A549 treated with AZD2906 at 1 μM for 4 hours (cell line): Measurements from ENCODE around the gene CSKMT. TPM values are rescaled to one million over a fixed set of nuclear protein-coding genes. Genes with fewer than 3 reads are reported as not detected.

Experiments used
- total RNA-seq: library from RNA; stranded (reverse); fragments of 200-300 nt; extraction: Qiagen RNA extraction; gene quantifications from 5 replicates; pipeline ENCODE4 v1.2.3, GENCODE V29; 2022

CSKMT gene, protein sequence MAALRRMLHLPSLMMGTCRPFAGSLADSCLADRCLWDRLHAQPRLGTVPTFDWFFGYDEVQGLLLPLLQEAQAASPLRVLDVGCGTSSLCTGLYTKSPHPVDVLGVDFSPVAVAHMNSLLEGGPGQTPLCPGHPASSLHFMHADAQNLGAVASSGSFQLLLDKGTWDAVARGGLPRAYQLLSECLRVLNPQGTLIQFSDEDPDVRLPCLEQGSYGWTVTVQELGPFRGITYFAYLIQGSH
- 6.9 to 15.1 TPM (median 13.5 TPM) in 5 replicates for total RNA-seq

DNA sequence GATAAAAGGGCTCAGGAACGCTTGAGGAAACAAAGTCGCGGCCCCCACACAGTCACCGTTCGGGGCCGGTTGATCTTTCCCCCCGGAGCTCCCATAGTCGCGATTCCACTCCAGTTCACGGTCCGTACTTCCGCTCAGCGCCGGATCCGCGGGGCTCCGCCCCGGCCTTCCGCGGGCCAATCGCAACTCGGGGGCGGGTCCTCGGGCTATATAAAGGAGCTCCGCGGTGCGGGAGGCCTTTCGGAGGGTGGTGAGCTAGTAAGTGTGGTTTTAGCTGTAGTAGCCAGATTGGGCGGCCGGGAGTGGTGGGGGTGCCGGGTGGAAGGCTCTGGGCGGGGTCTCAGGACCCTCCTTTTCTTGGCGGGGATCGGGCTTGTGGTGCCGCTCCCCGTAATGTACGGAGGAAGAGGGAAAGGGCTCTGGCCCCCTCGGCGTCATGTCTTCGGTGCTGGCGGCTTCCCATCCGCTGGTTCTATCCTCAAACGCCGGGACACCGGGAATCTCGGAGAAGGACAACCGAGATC is at the start of gene CSKMT, which contains the start of gene C11orf98:
Gene CSKMT, plus strand, starts transcription at position 238 of the 524 bp plus-strand sequence. CDS start 568 bp downstream, outside the sequence.
Gene C11orf98, minus strand, starts transcription at position 136 of the 524 bp plus-strand sequence. Its CDS starts 41 bp downstream, at position 95.

DNA sequence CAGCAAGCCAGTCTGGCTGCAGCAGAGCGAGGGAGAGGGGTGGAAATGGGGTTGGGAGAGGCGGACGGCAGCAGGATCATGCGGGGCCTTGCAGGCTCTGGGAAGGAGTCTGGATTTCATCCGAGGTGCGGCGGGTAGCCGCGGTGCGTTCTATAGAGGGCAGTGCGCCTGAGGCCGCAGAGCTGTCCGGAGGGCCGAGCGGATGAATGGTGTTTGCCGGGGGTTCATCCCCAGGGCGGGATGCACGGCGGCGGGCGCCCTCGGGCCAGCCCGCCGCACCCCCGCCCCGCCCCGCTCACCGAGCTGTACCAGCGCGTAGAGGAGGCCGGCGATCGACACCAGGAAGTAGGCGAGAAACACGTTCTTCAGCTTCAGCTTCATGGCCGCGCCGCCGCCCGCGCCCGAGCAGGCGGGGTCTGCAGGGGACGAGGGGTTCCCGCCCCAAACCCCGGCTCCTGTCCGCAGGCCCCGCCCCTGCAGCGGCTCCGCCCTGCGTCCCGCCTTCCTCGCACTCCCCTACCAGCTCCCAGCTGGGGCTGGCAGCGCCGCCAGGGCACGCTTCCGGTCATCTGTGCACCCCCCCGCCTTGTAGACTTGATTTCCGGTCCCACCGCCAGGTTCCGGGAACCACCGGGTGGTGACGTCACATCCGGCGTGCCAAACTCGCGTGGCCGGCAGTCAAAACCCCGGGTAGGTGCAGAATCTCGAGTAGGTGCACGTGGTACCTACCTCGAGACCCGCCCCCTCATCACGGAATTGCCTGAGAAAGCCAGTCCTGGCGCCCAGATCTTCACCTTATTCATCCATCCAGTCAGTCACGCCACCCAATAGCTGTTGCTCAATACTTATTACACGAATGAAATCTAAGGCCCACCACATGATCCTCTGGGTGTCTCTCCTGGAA is 43.3 kb upstream of the CSKMT start, which contains the start of gene B3GAT3:
Gene B3GAT3, minus strand, starts transcription at position 420 of the 904 bp plus-strand sequence. Its CDS starts 39 bp downstream, at position 381.

DNA sequence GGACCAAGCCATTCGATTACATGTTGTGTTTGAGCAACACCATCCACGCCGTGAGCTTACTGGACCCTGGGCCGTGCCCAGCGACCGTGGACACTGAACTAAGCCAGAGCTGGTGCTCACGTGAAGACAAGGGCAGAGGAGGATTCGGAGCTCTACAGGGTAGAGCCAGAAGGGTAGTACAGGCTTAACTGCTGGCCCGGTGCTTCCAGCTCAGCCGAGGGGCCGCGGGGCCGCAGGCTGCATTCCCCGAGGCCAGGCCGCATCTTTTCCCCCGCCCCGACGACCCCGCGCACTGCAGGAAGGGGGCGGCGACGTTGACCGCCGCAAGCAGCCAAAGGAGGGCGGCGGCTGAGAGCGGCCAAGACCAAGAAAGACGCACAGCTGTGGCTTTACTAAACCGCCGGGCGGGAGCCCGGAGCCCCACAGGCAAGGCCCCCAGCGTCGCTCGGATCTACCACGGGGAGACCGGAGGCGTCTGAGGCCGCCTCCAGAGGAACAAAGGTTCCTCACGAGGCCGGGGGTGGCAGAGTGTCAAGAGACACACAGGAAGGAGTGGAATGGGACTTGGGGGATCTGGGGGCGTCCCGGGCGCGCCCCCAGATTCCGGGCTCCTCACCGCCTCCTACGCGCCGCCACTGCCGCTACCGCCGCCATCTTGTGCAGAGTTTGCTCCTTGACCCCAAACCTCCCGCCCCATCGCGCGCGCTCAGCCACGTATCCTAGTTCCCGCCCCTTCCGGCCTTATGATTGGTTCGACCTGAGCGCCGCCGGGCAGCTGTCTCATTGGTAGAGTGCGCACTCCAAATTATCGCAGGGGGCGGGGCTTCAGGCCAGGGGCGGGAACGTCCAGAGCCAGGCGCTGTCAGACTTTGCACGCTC is 18.9 kb upstream of the CSKMT start, which contains the start of gene GANAB:
Gene GANAB, minus strand, starts transcription at position 668 of the 879 bp plus-strand sequence. Its CDS starts 14 bp downstream, at position 654.

DNA sequence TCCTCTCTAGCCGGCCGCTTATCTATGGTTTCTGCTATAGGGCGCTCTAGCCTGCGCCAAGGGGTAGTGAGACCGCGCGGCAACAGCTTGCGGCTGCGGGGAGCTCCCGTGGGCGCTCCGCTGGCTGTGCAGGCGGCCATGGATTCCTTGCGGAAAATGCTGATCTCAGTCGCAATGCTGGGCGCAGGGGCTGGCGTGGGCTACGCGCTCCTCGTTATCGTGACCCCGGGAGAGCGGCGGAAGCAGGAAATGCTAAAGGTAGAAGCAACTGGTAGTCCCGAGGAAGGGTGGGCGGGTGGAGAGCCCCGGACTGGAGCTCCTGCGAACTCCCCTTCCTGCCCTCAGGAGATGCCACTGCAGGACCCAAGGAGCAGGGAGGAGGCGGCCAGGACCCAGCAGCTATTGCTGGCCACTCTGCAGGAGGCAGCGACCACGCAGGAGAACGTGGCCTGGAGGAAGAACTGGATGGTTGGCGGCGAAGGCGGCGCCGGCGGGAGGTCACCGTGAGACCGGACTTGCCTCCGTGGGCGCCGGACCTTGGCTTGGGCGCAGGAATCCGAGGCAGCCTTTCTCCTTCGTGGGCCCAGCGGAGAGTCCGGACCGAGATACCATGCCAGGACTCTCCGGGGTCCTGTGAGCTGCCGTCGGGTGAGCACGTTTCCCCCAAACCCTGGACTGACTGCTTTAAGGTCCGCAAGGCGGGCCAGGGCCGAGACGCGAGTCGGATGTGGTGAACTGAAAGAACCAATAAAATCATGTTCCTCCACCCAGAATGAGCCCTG is 6.7 kb downstream of the CSKMT start, which contains the start of the genes LBHD1 and UQCC3:
Gene LBHD1, minus strand, starts transcription at position 660 of the 782 bp plus-strand sequence. CDS start 2,236 bp downstream, outside the sequence.
Gene UQCC3, plus strand, starts transcription at position 66 of the 782 bp plus-strand sequence. Its CDS starts 73 bp downstream, at position 139.

DNA sequence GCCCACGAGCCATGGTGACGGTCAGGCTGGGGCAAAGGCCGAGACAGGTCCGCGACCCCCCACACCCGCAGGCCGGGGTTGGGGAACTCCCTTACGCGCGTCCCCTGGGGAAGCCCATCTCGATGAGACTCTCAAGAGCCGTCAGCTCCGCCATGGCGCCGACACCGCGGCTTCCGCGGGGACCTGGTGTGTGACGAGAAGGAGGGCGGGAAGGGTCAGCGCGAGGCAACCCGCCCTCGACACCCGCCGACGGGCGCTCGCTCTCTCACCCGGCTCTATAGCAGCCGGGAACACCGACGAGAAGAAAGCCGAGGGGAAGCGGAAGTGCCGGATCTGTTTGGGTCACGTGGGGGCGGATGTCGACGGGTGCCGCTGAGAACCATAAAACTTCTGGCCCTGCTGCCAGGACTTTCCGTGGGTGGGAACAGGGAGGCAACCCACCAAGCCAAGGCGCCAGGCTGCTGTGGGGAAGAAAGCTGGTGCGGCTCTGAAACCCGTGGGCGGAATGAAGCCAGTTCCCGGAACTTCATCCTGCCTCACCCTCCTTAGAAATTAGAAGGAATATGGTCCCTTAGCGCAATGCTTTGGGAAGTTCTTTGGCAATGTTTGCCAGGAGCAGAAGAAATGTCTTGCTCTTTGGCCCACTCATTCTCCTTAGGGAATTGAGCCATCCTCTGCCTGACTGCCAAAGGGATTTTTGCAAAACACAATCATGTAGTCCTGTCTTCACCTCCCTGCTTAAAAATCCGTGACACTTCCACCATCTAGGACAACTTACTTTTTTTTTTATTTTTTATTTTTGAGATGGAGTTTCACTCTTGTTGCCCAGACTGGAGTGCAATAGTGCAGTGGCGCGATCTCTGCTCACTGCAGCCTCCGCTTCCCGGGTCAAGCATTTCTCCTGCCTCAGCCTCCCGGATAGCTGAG is 13.9 kb downstream of the CSKMT start, which contains the start of gene UBXN1:
Gene UBXN1, minus strand, starts transcription at position 304 of the 927 bp plus-strand sequence. Its CDS starts 150 bp downstream, at position 154.

DNA sequence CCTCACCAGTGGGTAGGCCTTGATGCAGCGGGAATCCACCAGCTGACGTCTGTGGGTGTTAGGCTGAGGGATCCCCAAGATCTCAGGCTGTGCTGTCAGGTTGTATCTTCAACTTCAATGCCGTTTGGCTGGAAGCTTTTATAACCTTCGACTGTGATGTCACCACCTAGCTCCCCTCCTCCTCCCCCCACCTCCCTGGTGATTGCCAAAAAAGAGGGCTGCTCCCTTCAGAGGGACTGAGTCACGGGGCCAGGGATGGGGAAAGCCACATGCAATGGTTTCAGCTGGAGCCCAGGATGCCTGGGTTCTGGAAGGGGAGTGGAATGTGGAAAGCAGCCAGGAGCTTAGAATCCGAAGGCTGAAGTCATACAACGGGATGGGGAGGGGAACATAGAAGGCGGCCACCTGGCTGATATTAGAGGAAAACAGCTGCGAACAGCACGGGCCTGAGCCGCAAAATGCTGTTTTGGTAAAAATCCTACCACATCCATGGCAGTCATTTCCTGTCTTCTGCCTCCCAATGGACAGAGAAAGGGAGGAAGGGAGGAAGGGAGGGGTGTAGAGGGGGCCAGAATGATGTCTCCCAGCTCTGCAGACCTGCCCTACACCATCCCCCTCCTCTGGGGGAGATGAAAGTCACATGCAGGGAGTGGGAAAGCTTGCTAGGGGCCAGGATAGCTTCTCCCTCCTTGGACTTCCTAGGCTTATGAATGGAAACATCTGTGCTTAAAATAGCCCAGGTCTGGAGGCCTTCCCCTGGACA is 24.5 kb downstream of the CSKMT start, which contains the start of gene LRRN4CL:
Gene LRRN4CL, minus strand, starts transcription at position 110 of the 763 bp plus-strand sequence. CDS start 1,022 bp downstream, outside the sequence.

DNA sequence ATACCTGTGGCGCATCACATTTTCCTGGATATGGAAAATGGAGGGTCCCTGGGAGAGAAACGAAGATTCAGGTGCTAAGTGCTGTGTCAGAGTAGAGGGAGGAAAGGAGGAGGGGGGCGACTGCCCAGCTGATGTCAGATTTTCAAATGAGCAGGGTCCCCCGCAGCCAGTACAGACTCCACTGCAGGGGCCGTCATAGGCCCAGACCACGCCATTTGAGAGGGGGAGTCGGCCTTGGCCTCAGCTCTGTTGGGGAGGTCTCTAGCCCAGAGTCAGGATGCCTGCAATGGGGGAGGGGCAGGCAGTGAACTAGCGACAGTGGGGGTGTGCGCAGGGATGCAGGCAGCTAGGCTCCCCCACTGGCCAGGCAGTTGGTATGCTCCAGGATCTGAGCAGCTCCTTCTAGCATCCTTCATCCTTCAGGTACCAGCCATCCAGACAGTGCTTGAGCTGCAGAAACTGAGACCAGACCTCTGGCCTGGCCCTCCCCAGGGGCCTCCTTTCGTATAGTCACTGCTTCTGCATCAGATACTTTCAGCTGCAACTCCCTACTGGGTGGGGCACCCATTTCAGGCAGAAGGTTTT is 42.3 kb downstream of the CSKMT start, which contains the start of the genes BSCL2 and GNG3:
Gene BSCL2, minus strand, starts transcription at position 148 of the 585 bp plus-strand sequence. CDS start 229 bp downstream, outside the sequence.
Gene GNG3, plus strand, starts transcription at position 400 of the 585 bp plus-strand sequence. CDS start 620 bp downstream, outside the sequence.

Other genes starting within 250 kb of the CSKMT start
- gene SCGB1A1, start 246.3 kb upstream of the CSKMT start, total RNA-seq = 0.23 to 0.69 TPM (median 0.37 TPM) in 3 of 5 replicates, not detected in the others
- 339 to 412 TPM (median 379 TPM) in 5 replicates for gene AHNAK, start 118.5 kb upstream of the CSKMT start, total RNA-seq
- 1,893 to 2,060 TPM (median 2,008 TPM) in 5 replicates for gene EEF1G, start 91.4 kb upstream of the CSKMT start, total RNA-seq
- 12.8 to 17.8 TPM (median 17.0 TPM) in 5 replicates for gene TUT1, start 73.8 kb upstream of the CSKMT start, total RNA-seq
- gene MTA2, start 63.4 kb upstream of the CSKMT start, total RNA-seq = 82.2 to 92.9 TPM (median 85.9 TPM) in 5 replicates
- gene EML3, start 52.5 kb upstream of the CSKMT start, total RNA-seq = 19.9 to 26.0 TPM (median 22.0 TPM) in 5 replicates
- 3.6 to 4.3 TPM (median 4.0 TPM) in 5 replicates for gene ROM1, start 52.1 kb upstream of the CSKMT start, total RNA-seq
- gene B3GAT3, start 43.3 kb upstream of the CSKMT start, total RNA-seq = 44.5 to 55.6 TPM (median 54.8 TPM) in 5 replicates
- gene GANAB, start 18.7 kb upstream of the CSKMT start, total RNA-seq = 248 to 270 TPM (median 260 TPM) in 5 replicates
- gene INTS5, start 12.0 kb upstream of the CSKMT start, total RNA-seq = 19.1 to 23.0 TPM (median 22.6 TPM) in 5 replicates
- 118 to 140 TPM (median 121 TPM) in 5 replicates for gene C11orf98, start 102 bp upstream of the CSKMT start, total RNA-seq
- gene UQCC3, start 6.4 kb downstream of the CSKMT start, total RNA-seq = 23.4 to 38.0 TPM (median 35.7 TPM) in 5 replicates
- 4.0 to 5.1 TPM (median 4.8 TPM) in 5 replicates for gene LBHD1, start 7.0 kb downstream of the CSKMT start, total RNA-seq
- 113 to 126 TPM (median 120 TPM) in 5 replicates for gene UBXN1, start 13.8 kb downstream of the CSKMT start, total RNA-seq
- gene LRRN4CL, start 24.2 kb downstream of the CSKMT start, total RNA-seq = 0.07 to 0.10 TPM (median 0.08 TPM) in 3 of 5 replicates, not detected in the others
- gene BSCL2, start 42.1 kb downstream of the CSKMT start, total RNA-seq = 53.3 to 85.7 TPM (median 68.0 TPM) in 5 replicates
- not detected in 5 replicates for gene GNG3, start 42.4 kb downstream of the CSKMT start, total RNA-seq
- 38.1 to 42.3 TPM (median 39.3 TPM) in 5 replicates for gene HNRNPUL2, start 62.1 kb downstream of the CSKMT start, total RNA-seq
- 28.8 to 30.0 TPM (median 29.4 TPM) in 5 replicates for gene TTC9C, start 63.2 kb downstream of the CSKMT start, total RNA-seq
- gene ZBTB3, start 88.8 kb downstream of the CSKMT start, total RNA-seq = 1.3 to 1.8 TPM (median 1.5 TPM) in 5 replicates
- gene POLR2G, start 96.3 kb downstream of the CSKMT start, total RNA-seq = 161 to 178 TPM (median 174 TPM) in 5 replicates
- gene TAF6L, start 106.1 kb downstream of the CSKMT start, total RNA-seq = 12.2 to 15.7 TPM (median 14.0 TPM) in 5 replicates
- 68.8 to 94.9 TPM (median 86.7 TPM) in 5 replicates for gene TMEM179B, start 122.1 kb downstream of the CSKMT start, total RNA-seq
- 19.7 to 28.7 TPM (median 27.7 TPM) in 5 replicates for gene TMEM223, start 126.7 kb downstream of the CSKMT start, total RNA-seq
- gene NXF1, start 140.1 kb downstream of the CSKMT start, total RNA-seq = 38.7 to 55.4 TPM (median 50.7 TPM) in 5 replicates
- 19.5 to 24.9 TPM (median 23.9 TPM) in 5 replicates for gene STX5, start 166.7 kb downstream of the CSKMT start, total RNA-seq
- gene TEX54, start 167.5 kb downstream of the CSKMT start, total RNA-seq = not detected in 5 replicates
- gene WDR74, start 174.3 kb downstream of the CSKMT start, total RNA-seq = 74.3 to 82.0 TPM (median 79.5 TPM) in 5 replicates
- gene SLC3A2, start 215.6 kb downstream of the CSKMT start, total RNA-seq = 893 to 1,052 TPM (median 950 TPM) in 5 replicates